ENCODE results near the gene FBXW11. TPM values are rescaled to one million over a fixed set of nuclear protein-coding genes. Genes with fewer than 3 reads are reported as not detected.

Gene FBXW11
- total RNA-seq, 3 donors from 2014 or later, result 60.3 to 81.5 (median 64.0) TPM

GRCh38 chr5:171965745-171966144, 40.7 kb downstream of the FBXW11 start:
- no peaks in the 10 kb centered on the region for H3K27me3 ChIP-seq
- intact Hi-C loops (cut with DNase I; ENCODE audit: low total_unique reads), result loop anchor here (5.0 kb wide), 1 partner anchor 387 kb away; no protein-coding TSS in a partner anchor
- H3K36me3 ChIP-seq, result no peaks in the 10 kb centered on the region
- no peak for DNase-seq (ENCODE audit: low spot score in 2 of 2)
- no peaks in the 10 kb centered on the region for H3K4me1 ChIP-seq
- no peak overlapping the region for H3K4me3 ChIP-seq
- no peaks in the 10 kb centered on the region for H3K9me3 ChIP-seq
- no peak overlapping the region for H3K27ac ChIP-seq
- TF ChIP-seq, protein P1, sequence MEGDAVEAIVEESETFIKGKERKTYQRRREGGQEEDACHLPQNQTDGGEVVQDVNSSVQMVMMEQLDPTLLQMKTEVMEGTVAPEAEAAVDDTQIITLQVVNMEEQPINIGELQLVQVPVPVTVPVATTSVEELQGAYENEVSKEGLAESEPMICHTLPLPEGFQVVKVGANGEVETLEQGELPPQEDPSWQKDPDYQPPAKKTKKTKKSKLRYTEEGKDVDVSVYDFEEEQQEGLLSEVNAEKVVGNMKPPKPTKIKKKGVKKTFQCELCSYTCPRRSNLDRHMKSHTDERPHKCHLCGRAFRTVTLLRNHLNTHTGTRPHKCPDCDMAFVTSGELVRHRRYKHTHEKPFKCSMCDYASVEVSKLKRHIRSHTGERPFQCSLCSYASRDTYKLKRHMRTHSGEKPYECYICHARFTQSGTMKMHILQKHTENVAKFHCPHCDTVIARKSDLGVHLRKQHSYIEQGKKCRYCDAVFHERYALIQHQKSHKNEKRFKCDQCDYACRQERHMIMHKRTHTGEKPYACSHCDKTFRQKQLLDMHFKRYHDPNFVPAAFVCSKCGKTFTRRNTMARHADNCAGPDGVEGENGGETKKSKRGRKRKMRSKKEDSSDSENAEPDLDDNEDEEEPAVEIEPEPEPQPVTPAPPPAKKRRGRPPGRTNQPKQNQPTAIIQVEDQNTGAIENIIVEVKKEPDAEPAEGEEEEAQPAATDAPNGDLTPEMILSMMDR (IDR thresholded peaks at IDR 0.05), result no peak
- TF ChIP-seq POLR2AphosphoS5 (IDR thresholded peaks at IDR 0.05) (no peak), POLR2A (IDR thresholded peaks at IDR 0.05) (no peak)

GRCh38 chr5:171963416-171963815, 43.0 kb downstream of the FBXW11 start:
- no peak for DNase-seq (ENCODE audit: low spot score in 2 of 2)
- no peaks in the 10 kb centered on the region for H3K4me1 ChIP-seq
- no peak for TF ChIP-seq POLR2AphosphoS5 (IDR thresholded peaks at IDR 0.05)
- no peak for TF ChIP-seq POLR2A (IDR thresholded peaks at IDR 0.05)
- TF ChIP-seq, protein P1 (IDR thresholded peaks at IDR 0.05), result no peak
- H3K27ac ChIP-seq, result no peak overlapping the region
- no peaks in the 10 kb centered on the region for H3K36me3 ChIP-seq
- intact Hi-C loops (cut with DNase I; ENCODE audit: low total_unique reads), result no loop called here
- H3K4me3 ChIP-seq, result no peak overlapping the region
- H3K9me3 ChIP-seq, result no peaks in the 10 kb centered on the region
- no peaks in the 10 kb centered on the region for H3K27me3 ChIP-seq

DNA sequence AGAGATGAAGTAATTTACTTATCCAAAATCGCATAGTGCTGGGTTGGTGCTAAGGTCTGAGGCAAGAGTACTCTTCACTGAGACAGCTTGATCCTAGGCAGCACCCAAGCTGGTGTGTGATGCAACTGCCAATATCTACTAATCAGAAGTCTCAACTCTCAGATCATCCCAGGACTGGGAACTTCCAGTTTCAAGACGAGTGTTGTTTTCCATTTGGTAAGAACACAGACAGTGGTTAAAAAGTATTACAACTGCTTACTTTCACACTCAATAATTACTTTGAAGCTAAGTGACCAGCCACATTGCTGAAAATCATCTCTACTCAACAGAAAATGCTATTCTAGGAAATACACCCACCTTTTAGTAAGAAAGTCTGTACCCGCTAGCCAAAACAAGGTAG, 45.3 kb downstream of the FBXW11 start:
- H3K4me1 ChIP-seq, result peaks cover 0 to 14% of the 10 kb centered on the region in 2 donors
- no peak for DNase-seq (ENCODE audit: low spot score in 2 of 2)
- TF ChIP-seq, protein P1 (IDR thresholded peaks at IDR 0.05), result no peak
- TF ChIP-seq POLR2AphosphoS5 (IDR thresholded peaks at IDR 0.05) (no peak), POLR2A (IDR thresholded peaks at IDR 0.05) (no peak)
- H3K27ac ChIP-seq, result no peak overlapping the region
- H3K27me3 ChIP-seq, result no peaks in the 10 kb centered on the region
- H3K36me3 ChIP-seq, result no peaks in the 10 kb centered on the region
- intact Hi-C loops (cut with DNase I; ENCODE audit: low total_unique reads), result no loop called here
- H3K4me3 ChIP-seq, result no peak overlapping the region
- no peaks in the 10 kb centered on the region for H3K9me3 ChIP-seq

GRCh38 chr5:171957591-171958251, 48.7 kb downstream of the FBXW11 start:
- Histone ChIP-seq H3K4me1 (peaks cover 0 to 18% of the 10 kb centered on the region in 2 donors), H3K36me3 (no peaks in the 10 kb centered on the region), H3K27ac (peak overlapping the region; percentile 6 to 72), H3K4me3 (no peak overlapping the region), H3K27me3 (no peaks in the 10 kb centered on the region), H3K9me3 (no peaks in the 10 kb centered on the region)
- DNase-seq (ENCODE audit: low spot score in 2 of 2), result peak in 1 of 2 donors; percentile 55
- intact Hi-C loops (cut with DNase I; ENCODE audit: low total_unique reads), result no loop called here
- TF ChIP-seq POLR2AphosphoS5 (IDR thresholded peaks at IDR 0.05) (no peak), POLR2A (IDR thresholded peaks at IDR 0.05) (no peak)
- TF ChIP-seq, protein P1 (IDR thresholded peaks at IDR 0.05), result no peak

DNA sequence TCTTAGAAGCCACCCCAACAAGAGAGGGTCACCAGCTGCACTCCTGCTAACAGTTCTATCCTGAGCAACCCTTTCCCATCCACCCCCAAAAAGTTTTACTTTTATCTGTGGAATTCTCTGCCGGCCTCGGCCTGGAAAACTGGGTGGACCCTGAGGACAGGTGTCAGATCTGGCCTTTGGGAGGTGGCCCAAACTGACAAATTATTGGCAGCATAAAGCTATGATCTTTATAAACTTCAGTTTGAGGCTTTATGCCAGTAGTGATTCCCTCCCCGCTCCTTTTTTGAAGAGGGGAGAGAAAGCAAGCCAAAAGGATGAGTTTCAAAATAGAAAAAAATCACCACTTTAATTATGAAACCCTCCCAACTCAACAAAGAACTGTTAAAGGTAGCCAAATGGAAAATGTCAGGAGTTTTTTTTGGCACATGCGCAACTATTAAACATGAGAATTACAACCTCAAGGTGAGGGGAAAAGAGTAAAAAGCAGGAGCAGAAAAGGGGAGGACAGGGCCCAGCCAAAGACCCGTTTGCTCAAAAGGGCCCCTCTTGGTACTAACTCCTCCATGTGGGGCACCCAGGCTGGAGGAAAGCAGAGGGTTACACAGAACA, 49.4 kb downstream of the FBXW11 start:
- H3K27me3 ChIP-seq, result no peaks in the 10 kb centered on the region
- DNase-seq (ENCODE audit: low spot score in 2 of 2), result no peak
- no peaks in the 10 kb centered on the region for H3K36me3 ChIP-seq
- H3K9me3 ChIP-seq, result no peaks in the 10 kb centered on the region
- no peak overlapping the region for H3K4me3 ChIP-seq
- intact Hi-C loops (cut with DNase I; ENCODE audit: low total_unique reads), result no loop called here
- TF ChIP-seq, protein P1 (IDR thresholded peaks at IDR 0.05), result no peak
- TF ChIP-seq POLR2A (IDR thresholded peaks at IDR 0.05) (no peak), POLR2AphosphoS5 (IDR thresholded peaks at IDR 0.05) (no peak)
- H3K4me1 ChIP-seq, result peaks cover 0 to 18% of the 10 kb centered on the region in 2 donors
- peak overlapping the region; percentile 6 to 72 for H3K27ac ChIP-seq
